HG02885 (cell line): Measurements from ENCODE around the gene ASCL4.
A peak's percentile ranks its signal among the peaks of the same experiment; 100 is the strongest.
"Not testable (repeated sequence)": the region's sequence is repeated elsewhere in the genome, so short reads cannot be mapped to it uniquely, and the experiment has no call there.

Experiments
- ATAC-seq: cut with Tn5 transposase; IDR thresholded peaks from one replicate; pipeline ENCODE4 v1.9.1; 2021; ENCODE audit warnings: mild to moderate bottlenecking; ENCODE audit not compliant: unreplicated experiment, poor library complexity

Gene ASCL4

GRCh38 chr12:107774349-107775029, at the start of gene ASCL4:
Gene ASCL4, plus strand, starts transcription at chr12:107774704. Its CDS starts 515 bp downstream, at chr12:107775219.
- ATAC-seq, result no peak

GRCh38 chr12:107727327-107727726, 47.2 kb upstream of the ASCL4 start:
- ATAC-seq, result not testable (repeated sequence)

GRCh38 chr12:107727742-107728141, 46.8 kb upstream of the ASCL4 start:
- ATAC-seq, result not testable (repeated sequence)

GRCh38 chr12:107730618-107731341, 43.7 kb upstream of the ASCL4 start:
- no peak for ATAC-seq

- ATAC-seq, result no peak
These were observed 43.1 kb upstream of the ASCL4 start for GRCh38 chr12:107731366-107731765.

GRCh38 chr12:107732365-107732764, 42.1 kb upstream of the ASCL4 start:
- ATAC-seq, result no peak

- ATAC-seq, result no peak
These were observed 40.4 kb upstream of the ASCL4 start for GRCh38 chr12:107734139-107734538.

GRCh38 chr12:107735763-107736162, 38.7 kb upstream of the ASCL4 start:
- ATAC-seq, result no peak

GRCh38 chr12:107736914-107737313, 37.6 kb upstream of the ASCL4 start:
- peak; percentile 97 for ATAC-seq

GRCh38 chr12:107748472-107748871, 26.0 kb upstream of the ASCL4 start:
- ATAC-seq, result no peak

- ATAC-seq, result no peak
These were observed 25.4 kb upstream of the ASCL4 start for GRCh38 chr12:107749083-107749482.

GRCh38 chr12:107759410-107759809, 15.1 kb upstream of the ASCL4 start:
- no peak for ATAC-seq

- ATAC-seq, result peak; percentile 26
These were observed 14.2 kb upstream of the ASCL4 start for GRCh38 chr12:107760207-107760808.

GRCh38 chr12:107760809-107761501, 13.5 kb upstream of the ASCL4 start, which contains the start of gene PRDM4:
Gene PRDM4, minus strand, starts transcription at chr12:107761137. Its CDS starts 622 bp downstream, at chr12:107760515.
- peak; percentile 91 for ATAC-seq

- ATAC-seq, result no peak
These were observed 13.0 kb upstream of the ASCL4 start for GRCh38 chr12:107761502-107761904.

- ATAC-seq, result no peak
These were observed 11.6 kb upstream of the ASCL4 start for GRCh38 chr12:107762874-107763273.

GRCh38 chr12:107764626-107765025, 9.9 kb upstream of the ASCL4 start:
- no peak for ATAC-seq

GRCh38 chr12:107765316-107765715, 9.2 kb upstream of the ASCL4 start:
- ATAC-seq, result no peak

GRCh38 chr12:107767466-107767865, 7.0 kb upstream of the ASCL4 start:
- no peak for ATAC-seq

- ATAC-seq, result no peak
These were observed 703 bp downstream of the ASCL4 start for GRCh38 chr12:107775093-107775721.
